K562 (cell line): ENCODE data around the gene TUBB1.

ENCODE experiments used
- DEAF1 ChIP-seq: fragments of 450-650 bp; formaldehyde crosslinking; IDR thresholded peaks from 2 replicates; pipeline ENCODE4 v1.4.0; 2020; ENCODE audit warnings: mild to moderate bottlenecking, moderate library complexity
- EP300 ChIP-seq: IDR thresholded peaks from 2 replicates; pipeline ENCODE4 v1.6.1; 2012; ENCODE audit warnings: low read length, improper control_type of control experiment
- MED1 ChIP-seq: sonication (generic); formaldehyde crosslinking; IDR thresholded peaks from 2 replicates; pipeline ENCODE4 v1.8.1; 2023; ENCODE audit warnings: missing genetic modification reagents, borderline replicate concordance
- OTX1 ChIP-seq: fragments of 450-650 bp; formaldehyde crosslinking; IDR thresholded peaks from 2 replicates; pipeline ENCODE4 v1.4.0; 2022; ENCODE audit warnings: mild to moderate bottlenecking
- REST ChIP-seq, 2 experiments: fragments of 450-650 bp; formaldehyde crosslinking in 1 of 2; IDR thresholded peaks; 2 replicates each; pipeline versions ENCODE4 v1.4.0 to v1.6.1; 2014 to 2020; ENCODE audit warnings: mild to moderate bottlenecking in 2 of 2, borderline replicate concordance in 1 of 2, low read depth in 1 of 2
- TF ChIP-seq, protein P1 (sequence below): sonication (generic); formaldehyde crosslinking; IDR thresholded peaks from 2 replicates; pipeline ENCODE4 v1.8.0; 2022; ENCODE audit warnings: mild to moderate bottlenecking, missing genetic modification reagents
- TF ChIP-seq, protein P2 (sequence below): fragments of 250-450 bp; sonication (Bioruptor Pico); IDR thresholded peaks from 2 replicates; pipeline ENCODE4 v1.8.0; 2022; ENCODE audit warnings: moderate library complexity, mild to moderate bottlenecking, inconsistent platforms
- TF ChIP-seq, protein P3 (sequence below): sonication (generic); formaldehyde crosslinking; IDR thresholded peaks from 2 replicates; pipeline ENCODE4 v1.9.0; 2022; ENCODE audit warnings: mild to moderate bottlenecking, missing genetic modification reagents
- TF ChIP-seq, protein P4 (sequence below): fragments of 450-650 bp; IDR thresholded peaks from 2 replicates; pipeline ENCODE4 v1.7.1; 2018; ENCODE audit warnings: mild to moderate bottlenecking, low read depth; ENCODE audit not compliant: partially characterized antibody

DNA sequence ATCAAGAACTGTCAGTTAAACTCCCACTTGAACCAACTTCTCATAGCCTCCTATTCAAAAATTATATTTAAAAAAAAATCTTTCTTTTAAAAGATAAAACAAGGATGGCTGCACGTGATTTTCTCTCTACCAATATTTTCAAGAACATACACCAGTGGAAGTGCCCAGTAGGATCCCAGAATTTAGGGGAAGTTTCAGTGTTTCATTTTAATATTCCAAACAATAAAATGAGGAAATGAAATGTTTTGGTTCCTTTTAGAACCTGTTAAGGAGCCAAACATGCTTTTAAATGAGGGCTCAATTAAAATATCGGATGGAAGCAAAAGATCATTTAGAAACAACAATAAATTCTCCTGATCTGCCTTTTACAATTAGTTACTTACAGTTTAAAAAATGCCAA lies 49.8 kb downstream of the TUBB1 start:
- TF ChIP-seq REST (IDR thresholded peaks at IDR 0.05; ENCODE audit: borderline replicate concordance) (no peak), REST (CRISPR knock-in tag; IDR thresholded peaks at IDR 0.05; ENCODE audit: low read depth) (no peak), OTX1 (CRISPR knock-in tag) (no peak), DEAF1 (no peak), MED1 (CRISPR knock-in tag) (no peak), EP300 (no peak)
- TF ChIP-seq, protein P1, sequence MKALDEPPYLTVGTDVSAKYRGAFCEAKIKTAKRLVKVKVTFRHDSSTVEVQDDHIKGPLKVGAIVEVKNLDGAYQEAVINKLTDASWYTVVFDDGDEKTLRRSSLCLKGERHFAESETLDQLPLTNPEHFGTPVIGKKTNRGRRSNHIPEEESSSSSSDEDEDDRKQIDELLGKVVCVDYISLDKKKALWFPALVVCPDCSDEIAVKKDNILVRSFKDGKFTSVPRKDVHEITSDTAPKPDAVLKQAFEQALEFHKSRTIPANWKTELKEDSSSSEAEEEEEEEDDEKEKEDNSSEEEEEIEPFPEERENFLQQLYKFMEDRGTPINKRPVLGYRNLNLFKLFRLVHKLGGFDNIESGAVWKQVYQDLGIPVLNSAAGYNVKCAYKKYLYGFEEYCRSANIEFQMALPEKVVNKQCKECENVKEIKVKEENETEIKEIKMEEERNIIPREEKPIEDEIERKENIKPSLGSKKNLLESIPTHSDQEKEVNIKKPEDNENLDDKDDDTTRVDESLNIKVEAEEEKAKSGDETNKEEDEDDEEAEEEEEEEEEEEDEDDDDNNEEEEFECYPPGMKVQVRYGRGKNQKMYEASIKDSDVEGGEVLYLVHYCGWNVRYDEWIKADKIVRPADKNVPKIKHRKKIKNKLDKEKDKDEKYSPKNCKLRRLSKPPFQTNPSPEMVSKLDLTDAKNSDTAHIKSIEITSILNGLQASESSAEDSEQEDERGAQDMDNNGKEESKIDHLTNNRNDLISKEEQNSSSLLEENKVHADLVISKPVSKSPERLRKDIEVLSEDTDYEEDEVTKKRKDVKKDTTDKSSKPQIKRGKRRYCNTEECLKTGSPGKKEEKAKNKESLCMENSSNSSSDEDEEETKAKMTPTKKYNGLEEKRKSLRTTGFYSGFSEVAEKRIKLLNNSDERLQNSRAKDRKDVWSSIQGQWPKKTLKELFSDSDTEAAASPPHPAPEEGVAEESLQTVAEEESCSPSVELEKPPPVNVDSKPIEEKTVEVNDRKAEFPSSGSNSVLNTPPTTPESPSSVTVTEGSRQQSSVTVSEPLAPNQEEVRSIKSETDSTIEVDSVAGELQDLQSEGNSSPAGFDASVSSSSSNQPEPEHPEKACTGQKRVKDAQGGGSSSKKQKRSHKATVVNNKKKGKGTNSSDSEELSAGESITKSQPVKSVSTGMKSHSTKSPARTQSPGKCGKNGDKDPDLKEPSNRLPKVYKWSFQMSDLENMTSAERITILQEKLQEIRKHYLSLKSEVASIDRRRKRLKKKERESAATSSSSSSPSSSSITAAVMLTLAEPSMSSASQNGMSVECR (CRISPR knock-in tag), result no peak
- TF ChIP-seq, protein P2, sequence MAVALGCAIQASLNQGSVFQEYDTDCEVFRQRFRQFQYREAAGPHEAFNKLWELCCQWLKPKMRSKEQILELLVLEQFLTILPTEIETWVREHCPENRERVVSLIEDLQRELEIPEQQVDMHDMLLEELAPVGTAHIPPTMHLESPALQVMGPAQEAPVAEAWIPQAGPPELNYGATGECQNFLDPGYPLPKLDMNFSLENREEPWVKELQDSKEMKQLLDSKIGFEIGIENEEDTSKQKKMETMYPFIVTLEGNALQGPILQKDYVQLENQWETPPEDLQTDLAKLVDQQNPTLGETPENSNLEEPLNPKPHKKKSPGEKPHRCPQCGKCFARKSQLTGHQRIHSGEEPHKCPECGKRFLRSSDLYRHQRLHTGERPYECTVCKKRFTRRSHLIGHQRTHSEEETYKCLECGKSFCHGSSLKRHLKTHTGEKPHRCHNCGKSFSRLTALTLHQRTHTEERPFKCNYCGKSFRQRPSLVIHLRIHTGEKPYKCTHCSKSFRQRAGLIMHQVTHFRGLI (CRISPR knock-in tag), result no peak
- TF ChIP-seq, protein P3, sequence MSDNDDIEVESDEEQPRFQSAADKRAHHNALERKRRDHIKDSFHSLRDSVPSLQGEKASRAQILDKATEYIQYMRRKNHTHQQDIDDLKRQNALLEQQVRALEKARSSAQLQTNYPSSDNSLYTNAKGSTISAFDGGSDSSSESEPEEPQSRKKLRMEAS (CRISPR knock-in tag), result no peak
- TF ChIP-seq, protein P4, sequence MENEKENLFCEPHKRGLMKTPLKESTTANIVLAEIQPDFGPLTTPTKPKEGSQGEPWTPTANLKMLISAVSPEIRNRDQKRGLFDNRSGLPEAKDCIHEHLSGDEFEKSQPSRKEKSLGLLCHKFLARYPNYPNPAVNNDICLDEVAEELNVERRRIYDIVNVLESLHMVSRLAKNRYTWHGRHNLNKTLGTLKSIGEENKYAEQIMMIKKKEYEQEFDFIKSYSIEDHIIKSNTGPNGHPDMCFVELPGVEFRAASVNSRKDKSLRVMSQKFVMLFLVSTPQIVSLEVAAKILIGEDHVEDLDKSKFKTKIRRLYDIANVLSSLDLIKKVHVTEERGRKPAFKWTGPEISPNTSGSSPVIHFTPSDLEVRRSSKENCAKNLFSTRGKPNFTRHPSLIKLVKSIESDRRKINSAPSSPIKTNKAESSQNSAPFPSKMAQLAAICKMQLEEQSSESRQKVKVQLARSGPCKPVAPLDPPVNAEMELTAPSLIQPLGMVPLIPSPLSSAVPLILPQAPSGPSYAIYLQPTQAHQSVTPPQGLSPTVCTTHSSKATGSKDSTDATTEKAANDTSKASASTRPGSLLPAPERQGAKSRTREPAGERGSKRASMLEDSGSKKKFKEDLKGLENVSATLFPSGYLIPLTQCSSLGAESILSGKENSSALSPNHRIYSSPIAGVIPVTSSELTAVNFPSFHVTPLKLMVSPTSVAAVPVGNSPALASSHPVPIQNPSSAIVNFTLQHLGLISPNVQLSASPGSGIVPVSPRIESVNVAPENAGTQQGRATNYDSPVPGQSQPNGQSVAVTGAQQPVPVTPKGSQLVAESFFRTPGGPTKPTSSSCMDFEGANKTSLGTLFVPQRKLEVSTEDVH, result no peak
